Osteocyte (in vitro differentiated cells): ENCODE data around the gene CBLB. TPM values are rescaled to one million over a fixed set of nuclear protein-coding genes. Genes with fewer than 3 reads are reported as not detected.

Source experiments
- DNase-seq: peaks from one replicate; pipeline ENCODE4 v3.0.0; 2021; ENCODE audit warnings: mixed read lengths; ENCODE audit not compliant: unreplicated experiment; ENCODE audit errors: extremely low spot score
- H3K27ac Mint-ChIP-seq: one replicate; pipeline ENCODE4 v1.8.0; 2021; ENCODE audit warnings: mild to moderate bottlenecking, mixed read lengths; ENCODE audit not compliant: unreplicated experiment
- H3K27me3 Mint-ChIP-seq: one replicate; pipeline ENCODE4 v1.8.0; 2021; ENCODE audit warnings: mixed read lengths; ENCODE audit not compliant: unreplicated experiment
- H3K36me3 Mint-ChIP-seq: one replicate; pipeline ENCODE4 v1.8.0; 2021; ENCODE audit warnings: mixed read lengths; ENCODE audit not compliant: unreplicated experiment
- H3K4me1 Mint-ChIP-seq: one replicate; pipeline ENCODE4 v1.8.0; 2021; ENCODE audit warnings: mixed read lengths; ENCODE audit not compliant: unreplicated experiment
- H3K4me3 Mint-ChIP-seq: one replicate; pipeline ENCODE4 v1.8.0; 2021; ENCODE audit warnings: mild to moderate bottlenecking, moderate library complexity, mixed read lengths; ENCODE audit not compliant: unreplicated experiment
- H3K9me3 Mint-ChIP-seq: one replicate; pipeline ENCODE4 v1.8.0; 2021; ENCODE audit warnings: mixed read lengths; ENCODE audit not compliant: unreplicated experiment
- CTCF ChIP-seq: fragments of 200-600 bp; sonication (generic); IDR thresholded peaks from 2 replicates; pipeline ENCODE4 v1.5.0; 2021; ENCODE audit warnings: antibody characterized with exemption, mild to moderate bottlenecking, moderate library complexity
- total RNA-seq: library from RNA; stranded (reverse); gene quantifications from 2 replicates; pipeline ENCODE4 v1.2.1, GENCODE V29; 2021

CBLB gene
- total RNA-seq, 1 donor from 2014 or later = 28.8 TPM

- H3K4me1 Mint-ChIP-seq = peaks cover 17% of the 10 kb centered on the region
- peaks cover 11% of the 10 kb centered on the region for H3K36me3 Mint-ChIP-seq
- no peaks in the 10 kb centered on the region for H3K27me3 Mint-ChIP-seq
- no peak overlapping the region for H3K4me3 Mint-ChIP-seq
- no peak overlapping the region for H3K27ac Mint-ChIP-seq
- DNase-seq = no peak
- TF ChIP-seq CTCF = no peak
- H3K9me3 Mint-ChIP-seq = peaks cover 3% of the 10 kb centered on the region
Measured at GRCh38 chr3:105800320-105800719, 68.5 kb downstream of the CBLB start.

GRCh38 chr3:105799286-105799685 is 69.5 kb downstream of the CBLB start:
- Mint-ChIP-seq H3K27me3 (no peaks in the 10 kb centered on the region), H3K9me3 (peaks cover 3% of the 10 kb centered on the region), H3K36me3 (peaks cover 9% of the 10 kb centered on the region), H3K4me1 (peaks cover 13% of the 10 kb centered on the region), H3K27ac (no peak overlapping the region), H3K4me3 (no peak overlapping the region)
- no peak for TF ChIP-seq CTCF
- no peak for DNase-seq

- no peak for TF ChIP-seq CTCF
- H3K27ac Mint-ChIP-seq = no peak overlapping the region
- no peak for DNase-seq
- no peaks in the 10 kb centered on the region for H3K27me3 Mint-ChIP-seq
- H3K4me3 Mint-ChIP-seq = no peak overlapping the region
- peaks cover 8% of the 10 kb centered on the region for H3K36me3 Mint-ChIP-seq
- peaks cover 13% of the 10 kb centered on the region for H3K4me1 Mint-ChIP-seq
- H3K9me3 Mint-ChIP-seq = peaks cover 3% of the 10 kb centered on the region
Measured at GRCh38 chr3:105798381-105798934, 70.4 kb downstream of the CBLB start.

- Mint-ChIP-seq H3K27me3 (no peaks in the 10 kb centered on the region), H3K27ac (no peak overlapping the region), H3K9me3 (peaks cover 3% of the 10 kb centered on the region), H3K4me3 (no peak overlapping the region), H3K36me3 (peaks cover 4% of the 10 kb centered on the region), H3K4me1 (peaks cover 29% of the 10 kb centered on the region)
- no peak for DNase-seq
- no peak for TF ChIP-seq CTCF
Measured at GRCh38 chr3:105793040-105793439, 75.8 kb downstream of the CBLB start.

GRCh38 chr3:105791919-105792786 is 76.7 kb downstream of the CBLB start:
- H3K9me3 Mint-ChIP-seq = peaks cover 3% of the 10 kb centered on the region
- TF ChIP-seq CTCF = no peak
- peak overlapping the region; percentile 53 for H3K27ac Mint-ChIP-seq
- no peaks in the 10 kb centered on the region for H3K27me3 Mint-ChIP-seq
- DNase-seq = no peak
- H3K36me3 Mint-ChIP-seq = peaks cover 4% of the 10 kb centered on the region
- peaks cover 29% of the 10 kb centered on the region for H3K4me1 Mint-ChIP-seq
- no peak overlapping the region for H3K4me3 Mint-ChIP-seq
